ENCODE data around the gene OSBPL5. TPM values are rescaled to one million over a fixed set of nuclear protein-coding genes. Genes with fewer than 3 reads are reported as not detected.

The OSBPL5 gene
- total RNA-seq, 1 experiment from 2014 or later = 16.1 TPM

DNA sequence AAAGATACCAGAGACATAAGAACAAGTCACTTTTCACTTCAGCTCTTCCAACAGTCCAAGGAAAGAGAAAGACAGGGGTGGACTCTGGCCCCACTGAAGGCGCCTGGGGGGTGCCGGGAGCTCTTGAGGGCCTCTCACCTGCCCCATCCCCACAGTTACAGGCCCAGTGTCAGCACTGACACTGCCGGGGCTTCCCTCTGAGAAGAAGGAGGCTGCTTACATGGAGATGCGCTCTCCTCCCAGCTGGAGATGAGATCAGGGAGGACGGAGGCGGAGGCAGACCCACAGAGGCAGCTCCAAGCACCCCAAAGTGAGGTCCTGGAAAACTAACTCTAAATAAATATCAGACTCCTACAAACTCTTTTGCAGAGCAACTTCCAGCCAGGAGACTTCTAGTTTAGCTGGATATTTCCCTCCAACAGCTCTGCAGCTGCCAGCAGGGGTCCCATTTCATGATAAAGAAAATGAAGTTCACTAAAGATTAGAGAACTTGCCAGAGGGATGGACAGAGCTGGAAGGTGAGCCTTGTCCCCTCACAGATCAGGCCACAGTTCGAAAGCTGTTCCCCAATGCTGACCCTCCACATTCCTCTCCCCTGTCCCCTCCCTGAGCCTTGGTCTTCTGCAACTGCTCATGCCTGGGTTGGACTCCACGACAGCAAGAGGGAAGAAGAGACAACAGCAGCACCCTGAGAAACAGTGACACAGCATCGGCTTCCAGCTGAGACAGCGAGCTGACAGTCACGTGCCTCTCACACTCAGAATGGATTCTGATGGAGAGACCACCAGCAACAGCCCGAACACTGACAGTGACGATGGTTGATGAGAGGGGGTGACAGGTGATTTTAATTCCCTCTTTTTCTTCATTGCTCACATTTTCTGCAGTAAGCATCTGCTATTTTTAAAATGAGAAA is 113.7 kb downstream of the OSBPL5 start:
- Histone ChIP-seq H2BK120ac (ENCODE audit: low read depth, low read length, poor library complexity, severe bottlenecking) (no peak overlapping the region), H3K4me2 (ENCODE audit: insufficient read depth, insufficient read length, low read length) (no peak overlapping the region), H3K23me2 (ENCODE audit: insufficient read length, low read depth, low read length, poor library complexity, severe bottlenecking) (peaks cover 3% of the 10 kb centered on the region), H3K27ac (ENCODE audit: insufficient read length, low read depth, low read length) (no peak overlapping the region), H2BK20ac (ENCODE audit: low read depth, low read length, poor library complexity, severe bottlenecking) (no peak overlapping the region), H2AFZ (ENCODE audit: low read length) (no peak overlapping the region), H4K8ac (replicated peaks; ENCODE audit: insufficient read length, low read depth, low read length) (no peak overlapping the region), H2BK12ac (ENCODE audit: insufficient read length, low read depth, low read length) (no peak overlapping the region), H3K79me1 (ENCODE audit: insufficient read depth, low read depth, low read length, poor library complexity, severe bottlenecking) (peaks cover 11% of the 10 kb centered on the region), H3K4me1 (ENCODE audit: insufficient read depth, low read length) (no peaks in the 10 kb centered on the region), H4K91ac (ENCODE audit: insufficient read length, low read depth, low read length) (no peak overlapping the region), H2BK5ac (ENCODE audit: insufficient read length, low read length) (no peak overlapping the region), H3K18ac (ENCODE audit: insufficient read length, low read depth, low read length) (no peak overlapping the region), H4K20me1 (ENCODE audit: control insufficient read depth, insufficient read depth, insufficient read length) (no peaks in the 10 kb centered on the region), H2AK5ac (ENCODE audit: insufficient read length, low read length) (no peak overlapping the region), H3K27me3 (ENCODE audit: insufficient read depth, low read length) (no peaks in the 10 kb centered on the region), H3K79me2 (ENCODE audit: insufficient read depth, low read length) (peaks cover 35% of the 10 kb centered on the region; the same call in 1 of the 2 replicates), H3K9me3 (ENCODE audit: control insufficient read depth, low read depth, low read length) (no peaks in the 10 kb centered on the region), H3K14ac (ENCODE audit: insufficient read depth, low read length) (no peak overlapping the region), H4K5ac (ENCODE audit: insufficient read length, low read depth, low read length) (no peak overlapping the region), H3T11ph (ENCODE audit: low read length) (no peak overlapping the region), H3K56ac (ENCODE audit: insufficient read length, low read depth, low read length) (no peak overlapping the region), H3K9ac (ENCODE audit: extremely low read depth, insufficient read length, low read length) (no peak overlapping the region), H2BK15ac (ENCODE audit: low read depth, low read length) (no peak overlapping the region), H3K4ac (ENCODE audit: low read depth, low read length) (no peak overlapping the region), H3K23ac (ENCODE audit: insufficient read length, low read depth, low read length) (no peak overlapping the region)
- no peak for DNase-seq
- TF ChIP-seq, protein P1, sequence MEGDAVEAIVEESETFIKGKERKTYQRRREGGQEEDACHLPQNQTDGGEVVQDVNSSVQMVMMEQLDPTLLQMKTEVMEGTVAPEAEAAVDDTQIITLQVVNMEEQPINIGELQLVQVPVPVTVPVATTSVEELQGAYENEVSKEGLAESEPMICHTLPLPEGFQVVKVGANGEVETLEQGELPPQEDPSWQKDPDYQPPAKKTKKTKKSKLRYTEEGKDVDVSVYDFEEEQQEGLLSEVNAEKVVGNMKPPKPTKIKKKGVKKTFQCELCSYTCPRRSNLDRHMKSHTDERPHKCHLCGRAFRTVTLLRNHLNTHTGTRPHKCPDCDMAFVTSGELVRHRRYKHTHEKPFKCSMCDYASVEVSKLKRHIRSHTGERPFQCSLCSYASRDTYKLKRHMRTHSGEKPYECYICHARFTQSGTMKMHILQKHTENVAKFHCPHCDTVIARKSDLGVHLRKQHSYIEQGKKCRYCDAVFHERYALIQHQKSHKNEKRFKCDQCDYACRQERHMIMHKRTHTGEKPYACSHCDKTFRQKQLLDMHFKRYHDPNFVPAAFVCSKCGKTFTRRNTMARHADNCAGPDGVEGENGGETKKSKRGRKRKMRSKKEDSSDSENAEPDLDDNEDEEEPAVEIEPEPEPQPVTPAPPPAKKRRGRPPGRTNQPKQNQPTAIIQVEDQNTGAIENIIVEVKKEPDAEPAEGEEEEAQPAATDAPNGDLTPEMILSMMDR (conservative IDR thresholded peaks at IDR 0.05) = no peak
- H3K4me1 Mint-ChIP-seq = peaks cover 40 to 45% of the 10 kb centered on the region in 2 experiments
- no peaks in the 10 kb centered on the region for H3K9me3 Mint-ChIP-seq
- WGBS (ENCODE audit: extremely low coverage, insufficient read length, low lambda C conversion rate) = no CpG with 5 or more reads among the region's 13 CpGs
- H3K27me3 Mint-ChIP-seq (ENCODE audit: low read depth) = no peaks in the 10 kb centered on the region
- H3K36me3 Mint-ChIP-seq (ENCODE audit: insufficient read depth in 1 of 3, low read depth in 3 of 3) = peaks cover 10 to 41% (median 40%) of the 10 kb centered on the region in 3 experiments; a peak in 6 of 7 replicates
- peak overlapping the region; percentile 14 to 63; a peak in 3 of 5 replicates for H3K4me3 Mint-ChIP-seq
- peak overlapping the region; percentile 31 to 70 (median 53); a peak in 4 of 7 replicates for H3K27ac Mint-ChIP-seq
